Loucy (cell line): ENCODE results near the gene SNAPC1.

Experiments used
- H2AFZ ChIP-seq: fragments of 200-600 bp; sonication (generic); 2 replicates; pipeline ENCODE4 v1.6.0; 2016; ENCODE audit warnings: antibody characterized with exemption, mild to moderate bottlenecking, low read length, moderate library complexity
- H3F3A ChIP-seq: fragments of 200-600 bp; 2 replicates; pipeline ENCODE4 v1.6.0; 2016; ENCODE audit warnings: antibody characterized with exemption, low read depth, mild to moderate bottlenecking
- H3K27me3 ChIP-seq: fragments of 200-600 bp; sonication (generic); 2 replicates; pipeline ENCODE4 v1.6.1; 2014; ENCODE audit warnings: low read length, mild to moderate bottlenecking; ENCODE audit not compliant: insufficient read depth, poor library complexity, severe bottlenecking
- H3K36me3 ChIP-seq: fragments of 200-600 bp; sonication (generic); 2 replicates; pipeline ENCODE4 v1.6.1; 2016; ENCODE audit warnings: low read length; ENCODE audit not compliant: insufficient read depth
- H3K4me1 ChIP-seq: fragments of 200-600 bp; sonication (generic); 2 replicates; pipeline ENCODE4 v1.5.1; 2014; ENCODE audit warnings: low read length, mild to moderate bottlenecking; ENCODE audit not compliant: insufficient read depth, poor library complexity, severe bottlenecking
- H3K4me2 ChIP-seq: fragments of 200-600 bp; sonication (generic); 2 replicates; pipeline ENCODE4 v1.6.0; 2014; ENCODE audit warnings: antibody characterized with exemption, low read length, low read depth, mild to moderate bottlenecking; ENCODE audit not compliant: poor library complexity, severe bottlenecking
- H3K4me3 ChIP-seq: fragments of 200-600 bp; sonication (generic); 2 replicates; pipeline ENCODE4 v1.5.1; 2014; ENCODE audit warnings: low read length, mild to moderate bottlenecking, mixed read lengths; ENCODE audit not compliant: poor library complexity, severe bottlenecking
- H3K79me2 ChIP-seq: fragments of 200-600 bp; sonication (generic); 2 replicates; pipeline ENCODE4 v1.6.1; 2014; ENCODE audit warnings: low read length; ENCODE audit not compliant: insufficient read depth
- H3K9ac ChIP-seq: fragments of 200-600 bp; sonication (generic); 2 replicates; pipeline ENCODE4 v1.6.0; 2014; ENCODE audit warnings: mild to moderate bottlenecking, low read depth, low read length, moderate library complexity; ENCODE audit not compliant: poor library complexity, severe bottlenecking
- H3K9me2 ChIP-seq: fragments of 200-600 bp; sonication (generic); replicated peaks from 2 replicates; pipeline ENCODE4 v1.6.1; 2016; ENCODE audit warnings: low read depth, low read length, mixed read lengths
- H3K9me3 ChIP-seq: fragments of 200-600 bp; sonication (generic); 2 replicates; pipeline ENCODE4 v1.6.1; 2014; ENCODE audit warnings: mild to moderate bottlenecking, antibody characterized with exemption, low read length, low read depth; ENCODE audit not compliant: insufficient read depth
- H4K20me1 ChIP-seq: fragments of 200-600 bp; sonication (generic); 2 replicates; pipeline ENCODE4 v1.6.0; 2014; ENCODE audit warnings: antibody characterized with exemption, low read length, mild to moderate bottlenecking; ENCODE audit not compliant: insufficient read depth, poor library complexity, severe bottlenecking
- EZH2phosphoT487 ChIP-seq: fragments of 200-600 bp; IDR thresholded peaks from 2 replicates; pipeline ENCODE4 v1.6.1; 2018; ENCODE audit warnings: antibody characterized with exemption, mild to moderate bottlenecking, moderate library complexity, borderline replicate concordance
- TF ChIP-seq, protein P1 (sequence below): fragments of 200-600 bp; sonication (generic); conservative IDR thresholded peaks from 2 replicates; pipeline ENCODE4 v1.5.1; 2014; ENCODE audit warnings: mild to moderate bottlenecking, antibody characterized with exemption, low read length

Gene SNAPC1

GRCh38 chr14:61822458-61822857 lies 60.2 kb downstream of the SNAPC1 start:
- Histone ChIP-seq H3K79me2 (no peaks in the 10 kb centered on the region), H3K4me2 (no peak overlapping the region), H3K4me1 (no peaks in the 10 kb centered on the region), H2AFZ (no peak overlapping the region), H3K9me2 (no peaks in the 10 kb centered on the region), H3K36me3 (no peaks in the 10 kb centered on the region), H4K20me1 (no peaks in the 10 kb centered on the region), H3F3A (no peaks in the 10 kb centered on the region), H3K9ac (no peak overlapping the region), H3K4me3 (no peak overlapping the region), H3K27me3 (no peaks in the 10 kb centered on the region), H3K9me3 (no peaks in the 10 kb centered on the region)
- no peak for TF ChIP-seq EZH2phosphoT487
- TF ChIP-seq, protein P1, sequence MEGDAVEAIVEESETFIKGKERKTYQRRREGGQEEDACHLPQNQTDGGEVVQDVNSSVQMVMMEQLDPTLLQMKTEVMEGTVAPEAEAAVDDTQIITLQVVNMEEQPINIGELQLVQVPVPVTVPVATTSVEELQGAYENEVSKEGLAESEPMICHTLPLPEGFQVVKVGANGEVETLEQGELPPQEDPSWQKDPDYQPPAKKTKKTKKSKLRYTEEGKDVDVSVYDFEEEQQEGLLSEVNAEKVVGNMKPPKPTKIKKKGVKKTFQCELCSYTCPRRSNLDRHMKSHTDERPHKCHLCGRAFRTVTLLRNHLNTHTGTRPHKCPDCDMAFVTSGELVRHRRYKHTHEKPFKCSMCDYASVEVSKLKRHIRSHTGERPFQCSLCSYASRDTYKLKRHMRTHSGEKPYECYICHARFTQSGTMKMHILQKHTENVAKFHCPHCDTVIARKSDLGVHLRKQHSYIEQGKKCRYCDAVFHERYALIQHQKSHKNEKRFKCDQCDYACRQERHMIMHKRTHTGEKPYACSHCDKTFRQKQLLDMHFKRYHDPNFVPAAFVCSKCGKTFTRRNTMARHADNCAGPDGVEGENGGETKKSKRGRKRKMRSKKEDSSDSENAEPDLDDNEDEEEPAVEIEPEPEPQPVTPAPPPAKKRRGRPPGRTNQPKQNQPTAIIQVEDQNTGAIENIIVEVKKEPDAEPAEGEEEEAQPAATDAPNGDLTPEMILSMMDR: no peak

- no peaks in the 10 kb centered on the region for H3K4me1 ChIP-seq
- H3K4me2 ChIP-seq: no peak overlapping the region
- no peak overlapping the region for H2AFZ ChIP-seq
- no peak overlapping the region for H3K4me3 ChIP-seq
- TF ChIP-seq EZH2phosphoT487: no peak
- TF ChIP-seq, protein P1: no peak
- H3K9me2 ChIP-seq: no peaks in the 10 kb centered on the region
- H3K9ac ChIP-seq: no peak overlapping the region
- no peaks in the 10 kb centered on the region for H4K20me1 ChIP-seq
- no peaks in the 10 kb centered on the region for H3K27me3 ChIP-seq
- no peaks in the 10 kb centered on the region for H3K79me2 ChIP-seq
- H3F3A ChIP-seq: no peaks in the 10 kb centered on the region
- H3K9me3 ChIP-seq: no peaks in the 10 kb centered on the region
- no peaks in the 10 kb centered on the region for H3K36me3 ChIP-seq
Observed at GRCh38 chr14:61832783-61833182, 70.6 kb downstream of the SNAPC1 start.

GRCh38 chr14:61836184-61836583 lies 74.0 kb downstream of the SNAPC1 start:
- H3K4me1 ChIP-seq: no peaks in the 10 kb centered on the region
- H4K20me1 ChIP-seq: no peaks in the 10 kb centered on the region
- no peak overlapping the region for H3K4me3 ChIP-seq
- no peaks in the 10 kb centered on the region for H3K36me3 ChIP-seq
- H3K9ac ChIP-seq: no peak overlapping the region
- H3F3A ChIP-seq: no peaks in the 10 kb centered on the region
- no peaks in the 10 kb centered on the region for H3K79me2 ChIP-seq
- TF ChIP-seq, protein P1: no peak
- TF ChIP-seq EZH2phosphoT487: no peak
- H3K27me3 ChIP-seq: no peaks in the 10 kb centered on the region
- H3K4me2 ChIP-seq: no peak overlapping the region
- no peak overlapping the region for H2AFZ ChIP-seq
- no peaks in the 10 kb centered on the region for H3K9me3 ChIP-seq
- H3K9me2 ChIP-seq: no peaks in the 10 kb centered on the region
